GM12875 (cell line): ENCODE data around the gene ESYT2.
"Not testable (repeated sequence)": the region's sequence is repeated elsewhere in the genome, so short reads cannot be mapped to it uniquely, and the experiment has no call there.

Experiments
- H3K4me3 ChIP-seq: one replicate; pipeline ENCODE4 v1.5.1; 2011; ENCODE audit warnings: low read depth, low read length, control low read depth
- CTCF ChIP-seq: IDR thresholded peaks from 2 replicates; pipeline ENCODE4 v1.5.1; 2011; ENCODE audit warnings: low read depth, mild to moderate bottlenecking, control low read depth, inconsistent platforms, low read length, moderate library complexity, borderline replicate concordance; ENCODE audit not compliant: insufficient read depth

The ESYT2 gene

GRCh38 chr7:158849768-158850544 is 20.6 kb upstream of the ESYT2 start:
- no peak overlapping the region for H3K4me3 ChIP-seq
- no peak for TF ChIP-seq CTCF

- H3K4me3 ChIP-seq = no peak overlapping the region
- no peak for TF ChIP-seq CTCF
These were observed 20.1 kb upstream of the ESYT2 start for GRCh38 chr7:158849442-158849767.

DNA sequence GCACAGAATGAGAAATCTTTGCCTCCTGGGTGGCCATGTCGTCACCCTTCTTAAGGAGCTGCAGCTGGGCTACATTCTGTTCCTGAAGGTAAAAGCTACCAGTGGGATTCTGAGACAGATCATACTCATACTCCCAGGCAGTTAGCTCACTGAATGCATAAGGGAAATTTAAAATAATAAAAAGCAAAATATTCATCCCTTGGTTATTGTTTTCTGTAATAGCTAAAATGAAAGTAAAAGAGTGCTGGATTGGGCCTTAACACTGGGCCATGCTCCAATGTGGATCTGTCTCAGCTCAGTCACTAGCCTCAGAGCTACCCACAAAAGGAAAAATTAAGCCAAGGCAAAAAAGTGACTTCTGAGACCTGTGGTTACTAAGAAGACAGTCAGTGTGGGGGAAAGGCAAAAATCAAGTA is 18.1 kb upstream of the ESYT2 start:
- H3K4me3 ChIP-seq = no peak overlapping the region

DNA sequence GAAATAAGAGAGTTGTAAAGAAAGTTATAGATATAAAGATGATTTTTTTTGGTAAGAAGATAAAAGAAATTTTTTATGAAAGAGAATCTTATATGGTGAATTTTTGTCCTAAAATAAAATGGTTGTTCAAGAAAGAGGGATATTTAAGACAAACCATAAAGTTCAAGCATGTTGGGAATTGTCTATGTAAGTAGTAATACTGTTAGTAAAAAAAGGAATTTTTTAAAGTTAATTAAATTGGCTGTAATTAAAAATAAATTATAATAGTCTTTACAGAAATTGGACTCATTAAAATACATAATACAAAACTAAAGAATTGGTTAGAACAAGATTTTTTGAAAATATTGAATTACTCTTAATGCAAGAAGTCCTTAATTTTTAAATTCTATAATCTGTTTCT is 17.0 kb upstream of the ESYT2 start:
- no peak overlapping the region for H3K4me3 ChIP-seq
- no peak for TF ChIP-seq CTCF

More for the DNA sequence above, 18.1 kb upstream of the ESYT2 start:
- no peak for TF ChIP-seq CTCF

DNA sequence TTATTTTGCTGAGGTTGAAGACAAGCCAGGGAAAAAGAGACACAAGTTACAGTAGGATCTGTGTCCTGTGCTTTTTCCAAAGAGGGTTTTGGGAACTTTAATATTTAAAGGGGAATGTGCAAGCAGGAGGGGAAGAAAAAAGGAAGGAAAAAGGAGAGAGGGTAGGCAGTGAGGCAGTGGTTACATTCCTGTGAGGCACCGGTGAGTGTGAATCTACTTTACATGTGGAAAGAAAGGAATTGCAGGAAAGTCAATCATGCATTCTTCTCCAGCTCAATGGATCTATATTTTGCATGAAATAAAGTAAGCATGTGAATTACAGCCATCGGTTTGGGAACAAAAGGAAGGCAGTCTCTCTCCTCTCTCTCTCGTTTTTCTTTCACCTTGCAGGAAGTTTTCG is 14.5 kb upstream of the ESYT2 start:
- no peak for TF ChIP-seq CTCF
- H3K4me3 ChIP-seq = no peak overlapping the region

- no peak overlapping the region for H3K4me3 ChIP-seq
- TF ChIP-seq CTCF = no peak
These were observed 13.2 kb upstream of the ESYT2 start for GRCh38 chr7:158842486-158842885.

- H3K4me3 ChIP-seq = no peak overlapping the region
- TF ChIP-seq CTCF = no peak
These were observed 11.3 kb upstream of the ESYT2 start for GRCh38 chr7:158840604-158841003.

- not testable (repeated sequence) for H3K4me3 ChIP-seq
These were observed 9.9 kb upstream of the ESYT2 start for GRCh38 chr7:158839177-158839576.
